RKO (cell line): ENCODE measurements around the gene PBXIP1.
A peak's percentile ranks its signal among the peaks of the same experiment; 100 is the strongest.

Experiments
- DNase-seq: peaks from one replicate; pipeline ENCODE4 v3.0.0-alpha.2; 2016; ENCODE audit warnings: low spot score

The PBXIP1 gene

GRCh38 chr1:154972517-154973343 lies 16.8 kb upstream of the PBXIP1 start:
- DNase-seq = peak; percentile 97

GRCh38 chr1:154972213-154972516 lies 16.3 kb upstream of the PBXIP1 start:
- no peak for DNase-seq

GRCh38 chr1:154971341-154971998 lies 15.6 kb upstream of the PBXIP1 start:
- peak; percentile 71 for DNase-seq

- DNase-seq = peak; percentile 96
Measured at GRCh38 chr1:154970631-154971340, 14.9 kb upstream of the PBXIP1 start, which contains the start of gene SHC1. SHC1 (minus strand) TSS chr1:154970747; CDS start chr1:154970526, 221 bp downstream.

GRCh38 chr1:154969860-154970452 lies 14.1 kb upstream of the PBXIP1 start:
- no peak for DNase-seq

DNA sequence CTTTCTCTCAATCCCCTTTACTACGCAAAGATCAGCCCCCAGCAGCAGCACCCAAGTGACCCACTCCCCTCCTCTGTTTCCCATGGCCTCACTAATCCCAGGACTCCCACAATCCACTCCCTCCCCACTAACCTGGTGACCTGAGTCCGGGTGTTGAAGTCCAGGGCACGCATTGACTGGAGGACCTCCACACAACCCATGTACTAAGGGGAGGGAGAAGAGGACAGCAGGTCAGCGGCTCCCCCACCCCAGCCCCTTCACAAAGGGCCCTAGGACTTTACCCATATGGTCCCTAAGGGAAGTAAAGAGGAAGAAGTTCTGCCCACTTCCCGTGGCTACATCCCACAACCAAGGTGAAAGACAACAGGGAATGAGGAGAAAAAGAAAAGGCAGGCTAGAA lies 13.3 kb upstream of the PBXIP1 start:
- DNase-seq = no peak

DNA sequence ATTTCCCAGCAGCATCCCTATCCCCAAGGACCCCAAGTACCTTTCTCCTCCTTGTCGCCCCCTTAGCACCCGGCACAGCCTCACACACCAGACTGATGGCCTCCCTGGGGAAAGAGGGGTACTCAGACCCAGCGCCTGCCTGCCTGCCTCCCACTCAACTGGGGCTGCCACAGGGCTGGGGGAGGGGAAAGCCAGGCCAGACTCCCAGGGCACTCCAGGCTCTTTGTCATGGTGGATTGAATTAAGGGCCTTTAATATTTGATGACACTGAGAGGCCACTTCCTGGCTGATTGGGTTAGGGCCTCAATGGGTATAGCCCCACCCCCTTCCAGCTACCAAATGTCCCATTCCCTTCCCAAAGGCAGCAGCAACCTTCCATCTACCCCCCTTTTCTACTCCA lies 12.8 kb upstream of the PBXIP1 start:
- DNase-seq = peak; percentile 63

GRCh38 chr1:154967331-154967950 lies 11.5 kb upstream of the PBXIP1 start:
- DNase-seq = no peak

DNA sequence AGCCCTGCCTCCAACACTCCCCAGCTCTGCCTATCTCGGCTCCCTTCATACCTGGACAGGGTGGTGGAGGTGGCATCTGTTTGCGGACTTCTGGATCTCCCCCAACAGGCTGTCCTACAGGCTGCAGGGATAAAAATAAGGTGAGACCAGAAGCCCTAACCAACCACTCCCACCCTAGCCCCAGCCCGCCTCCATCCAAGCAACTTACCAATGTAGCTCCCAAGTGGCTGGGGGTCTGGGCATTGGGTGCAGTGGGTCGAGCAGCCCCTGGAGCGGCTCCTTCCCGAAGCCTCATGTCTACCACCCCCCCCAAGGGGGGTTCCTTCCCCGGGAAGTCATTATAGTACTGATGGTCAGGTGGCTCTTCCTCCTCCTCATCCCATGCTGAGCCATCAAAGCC lies 10.2 kb upstream of the PBXIP1 start:
- no peak for DNase-seq

- DNase-seq = no peak
Measured at GRCh38 chr1:154964359-154964758, 8.5 kb upstream of the PBXIP1 start.

GRCh38 chr1:154963643-154964042 lies 7.7 kb upstream of the PBXIP1 start:
- no peak for DNase-seq

- no peak for DNase-seq
Measured at GRCh38 chr1:154962795-154963330, 7.0 kb upstream of the PBXIP1 start.

DNA sequence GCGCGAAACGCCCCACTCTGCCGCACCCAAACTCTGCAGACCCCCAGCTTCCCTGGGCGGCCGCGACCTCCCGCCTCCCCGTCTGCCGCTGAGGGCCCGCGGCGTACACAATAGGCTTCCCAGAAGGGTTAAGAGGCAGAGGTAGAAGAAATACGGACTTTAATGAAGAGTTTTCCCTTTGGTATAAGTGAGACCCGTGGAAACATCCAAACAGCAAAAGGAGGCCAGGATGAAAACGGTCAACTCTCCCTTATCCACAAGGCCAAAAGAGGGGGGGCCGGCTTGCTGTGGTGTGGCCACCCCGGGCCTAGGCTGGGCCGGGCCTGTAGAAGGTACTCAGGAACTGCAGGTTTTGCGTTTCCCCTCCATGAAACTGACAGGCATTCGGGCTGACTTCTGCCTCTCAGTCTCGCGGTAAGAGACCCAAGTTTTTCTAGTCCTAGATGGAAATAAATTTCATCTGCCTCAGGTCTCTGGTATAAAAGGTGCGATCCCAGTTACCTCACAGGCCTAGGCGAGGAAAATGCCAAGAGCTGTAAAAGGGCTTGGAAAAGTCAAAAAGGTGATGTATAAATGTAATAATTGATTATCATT lies 6.4 kb upstream of the PBXIP1 start:
- peak; percentile 62 for DNase-seq

DNA sequence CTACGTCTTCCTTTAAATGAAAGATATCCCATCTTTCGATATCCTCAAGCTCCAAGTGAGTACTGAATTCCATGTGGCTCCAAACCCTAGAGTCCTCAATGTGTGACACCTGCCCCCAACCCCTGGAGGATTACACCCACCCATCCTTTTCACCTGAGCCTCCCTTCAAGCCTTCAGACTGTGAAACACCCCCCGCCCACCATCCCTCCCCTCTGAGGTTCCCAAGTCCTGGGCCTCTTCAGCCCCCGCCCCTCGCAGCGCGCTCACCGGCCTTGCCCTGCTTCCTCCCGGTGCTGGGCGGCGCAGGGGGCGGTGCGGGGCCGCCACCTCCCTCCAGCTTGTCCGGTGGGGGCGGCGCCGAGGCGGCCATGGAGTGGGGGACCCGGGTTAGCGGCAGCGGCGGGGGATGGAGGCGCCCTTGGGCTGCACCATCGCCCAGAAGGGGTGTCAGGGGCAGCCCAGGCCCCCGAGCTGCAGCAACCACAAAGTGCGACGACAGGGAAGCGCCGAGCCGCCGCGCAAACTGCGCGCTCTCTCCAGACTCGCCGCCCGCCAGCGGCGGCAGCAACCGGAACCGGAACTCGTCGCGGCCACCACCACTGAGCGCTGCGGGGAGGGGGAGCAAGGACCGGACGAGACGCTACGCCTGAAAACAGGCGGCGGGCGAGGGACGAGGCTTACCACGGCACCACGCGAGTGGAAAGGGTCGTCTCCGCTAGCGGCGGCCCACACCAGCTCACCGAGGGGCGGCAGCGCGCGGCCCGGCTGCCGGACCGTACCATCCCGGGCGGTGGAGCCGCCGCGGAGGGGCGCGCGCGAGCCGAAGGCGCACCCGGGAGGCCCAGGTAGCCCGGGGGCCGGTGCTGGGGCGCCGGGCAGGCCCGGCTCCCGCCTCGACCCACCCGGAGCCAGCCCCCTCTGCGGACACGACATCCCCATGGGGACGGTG lies 5.6 kb upstream of the PBXIP1 start, which contains the start of gene PYGO2:
PYGO2 (minus strand) TSS at position 576 of the 949 bp plus-strand sequence; CDS start at position 370, 206 bp downstream.
- peak; percentile 80 for DNase-seq

GRCh38 chr1:154960446-154961136 lies 4.7 kb upstream of the PBXIP1 start:
- no peak for DNase-seq

DNA sequence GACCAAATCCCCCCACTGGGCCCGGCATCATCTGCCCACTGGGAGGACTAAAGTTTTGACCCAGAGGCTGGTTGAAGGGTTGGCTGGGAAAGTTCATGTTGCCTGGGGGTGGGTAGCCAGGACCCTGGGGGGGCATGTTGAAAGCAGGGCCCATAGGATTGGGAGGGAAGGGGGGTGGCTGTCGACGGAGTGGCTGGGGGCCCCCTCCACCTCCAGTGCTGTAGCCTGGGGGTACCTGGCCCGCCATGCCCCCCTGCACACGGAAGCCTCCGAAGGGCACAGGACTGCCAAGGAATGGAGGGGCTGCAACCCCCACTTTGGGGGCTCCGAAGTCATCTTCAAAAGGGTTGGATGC lies 3.5 kb upstream of the PBXIP1 start:
- no peak for DNase-seq

DNA sequence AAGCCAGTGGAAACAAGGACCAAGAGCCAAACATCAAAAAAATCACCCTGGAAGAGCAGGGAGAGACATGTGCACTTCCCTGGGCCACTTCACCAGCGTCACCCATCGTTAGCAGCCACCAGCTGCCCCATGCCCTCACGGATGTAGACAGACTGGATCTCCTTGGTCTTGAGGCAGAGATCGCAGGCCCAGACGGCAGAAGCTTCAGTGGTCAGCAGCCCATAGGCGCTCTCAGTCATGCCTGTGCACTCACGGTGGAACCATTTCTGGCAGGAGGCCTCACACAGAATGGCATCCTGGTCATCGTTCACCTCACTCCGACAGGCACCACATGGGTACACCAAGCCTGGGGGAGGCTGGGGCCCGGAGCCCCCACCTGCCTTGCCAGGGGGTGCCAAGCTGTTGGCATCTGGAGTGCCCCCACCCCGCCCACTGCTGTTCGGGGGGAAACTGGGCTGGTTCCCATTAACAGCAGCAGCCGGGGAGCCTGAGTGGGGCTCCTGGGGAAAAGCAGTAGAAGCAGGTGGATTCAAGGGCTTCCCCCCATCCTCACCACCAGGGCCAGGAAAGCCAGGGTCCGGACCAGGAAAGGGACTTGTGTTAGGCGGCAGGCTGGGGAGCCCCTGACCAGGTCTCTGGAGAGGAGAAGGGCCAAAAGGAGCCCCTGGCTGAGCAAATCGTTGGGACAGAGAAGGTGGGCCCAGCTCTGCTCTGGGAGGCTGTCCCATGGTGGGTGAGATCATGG lies 3.0 kb upstream of the PBXIP1 start:
- DNase-seq = no peak

DNA sequence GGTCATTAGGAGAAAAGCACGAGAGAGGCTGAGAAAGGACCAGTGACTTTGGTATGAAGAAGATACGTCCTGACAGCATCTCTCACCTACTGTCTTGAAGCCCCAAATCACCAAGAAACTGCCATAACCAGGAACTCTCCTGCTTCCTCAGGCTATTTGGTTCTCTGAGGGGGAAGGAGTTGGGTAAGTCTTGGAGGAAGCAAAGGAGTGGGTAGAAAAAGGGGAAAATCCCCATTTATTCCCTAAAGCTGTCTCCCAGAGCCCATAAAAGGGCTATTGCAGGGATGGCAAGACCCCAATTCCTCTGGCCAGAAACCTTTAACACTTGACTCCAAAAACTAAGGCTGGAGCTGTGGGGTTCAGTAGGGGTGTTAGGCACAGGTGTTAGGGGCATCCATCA lies 2.1 kb upstream of the PBXIP1 start:
- no peak for DNase-seq

GRCh38 chr1:154957091-154957657 lies 1.3 kb upstream of the PBXIP1 start:
- no peak for DNase-seq
